K562 (cell line): Measurements from ENCODE around the gene PLXDC1. TPM values are rescaled to one million over a fixed set of nuclear protein-coding genes. Genes with fewer than 3 reads are reported as not detected.

Experiments used
- ATAC-seq: fragments of 200-7000 bp; cut with Tn5 transposase; 3 replicates; pipeline ENCODE4 v1.9.1; 2020; ENCODE audit warnings: moderate library complexity
- BruUV-seq: library from RNA; stranded (reverse); fragments of 400-500 nt; replicated peaks from 2 replicates; lab custom pipeline; 2021; lab: Mats Ljungman, UMichigan
- CTCF ChIA-PET: fragments of 300-600 bp; formaldehyde crosslinking; extraction: SDS; loops from one replicate; lab custom pipeline; 2021; ENCODE audit warnings: low intra/inter-chr PET ratio; lab: Yijun Ruan, JAX
- POLR2A ChIA-PET: fragments of 300-600, 350-650 bp; sonication (Branson Sonifier 250); formaldehyde crosslinking; extraction: SDS; loops from one replicate; lab custom pipeline; 2021; ENCODE audit warnings: antibody characterized with exemption, inconsistent platforms; lab: Yijun Ruan, JAX
- DNase-seq, 4 experiments: peaks; one replicate each; pipeline versions ENCODE4 v3.0.0 to v3.0.0-alpha.2; 2011 to 2018; ENCODE audit warnings: low spot score in 3 of 4, mixed read lengths in 3 of 4; ENCODE audit errors: extremely low read depth in 1 of 4
- FAIRE-seq: peaks from 2 replicates; lab custom pipeline; 2011; peaks lifted over from hg19 to GRCh38; lab: Jason Lieb, UNC
- H2AFZ ChIP-seq: 2 replicates; pipeline ENCODE4 v1.6.0; 2011; ENCODE audit warnings: low read depth, low read length, control low read depth, inconsistent platforms
- H3K27ac ChIP-seq: fragments of 200-600 bp; 3 replicates; pipeline ENCODE4 v1.8.0; 2011; ENCODE audit warnings: low read depth, mild to moderate bottlenecking, control low read depth, inconsistent platforms, low read length, moderate library complexity, mixed read lengths; ENCODE audit errors: extremely low read depth
- H3K27me3 ChIP-seq, 2 experiments: fragments of 300-600 bp in 1 of 2; 2 replicates in 1 of 2; 3 replicates in 1 of 2; pipeline versions ENCODE4 v1.6.0 to v1.8.0; 2011; ENCODE audit warnings: inconsistent platforms in 2 of 2, low read length in 2 of 2, mild to moderate bottlenecking in 1 of 2, mixed read lengths in 1 of 2, moderate library complexity in 1 of 2; ENCODE audit not compliant: control insufficient read depth in 2 of 2, insufficient read depth in 2 of 2
- H3K36me3 ChIP-seq: fragments of 300-600 bp; 3 replicates; pipeline ENCODE4 v1.8.0; 2011; ENCODE audit warnings: mild to moderate bottlenecking, low read length, inconsistent platforms; ENCODE audit not compliant: control insufficient read depth, insufficient read depth
- H3K4me1 ChIP-seq, 2 experiments: fragments of 200-600 bp in 1 of 2; replicated peaks in 1 of 2; 2 replicates in 1 of 2; 3 replicates in 1 of 2; pipeline versions ENCODE4 v1.5.1 to v1.8.0; 2011; ENCODE audit warnings: inconsistent platforms in 2 of 2, low read length in 2 of 2, mild to moderate bottlenecking in 1 of 2, mixed read lengths in 1 of 2, moderate library complexity in 1 of 2; ENCODE audit not compliant: control insufficient read depth in 2 of 2, insufficient read depth in 2 of 2
- H3K4me2 ChIP-seq: 2 replicates; pipeline ENCODE4 v1.6.1; 2011; ENCODE audit warnings: low read length, control low read depth, inconsistent platforms, mixed read lengths; ENCODE audit not compliant: insufficient read depth
- H3K4me3 ChIP-seq: fragments of 200-600 bp; sonication (generic), shearing (Covaris generic); 2 replicates; pipeline ENCODE4 v1.5.1; 2016; ENCODE audit warnings: control low read depth, inconsistent platforms
- H3K79me2 ChIP-seq: fragments of 200-600 bp; 3 replicates; pipeline ENCODE4 v1.8.0; 2011; ENCODE audit warnings: low read length, inconsistent platforms; ENCODE audit not compliant: control insufficient read depth, insufficient read depth
- H3K9ac ChIP-seq, 2 experiments: 2 replicates each; pipeline versions ENCODE4 v1.6.0 to v1.6.1; 2011; ENCODE audit warnings: low read depth in 2 of 2, low read length in 2 of 2, control low read depth in 1 of 2, inconsistent platforms in 1 of 2, mild to moderate bottlenecking in 1 of 2, mixed read lengths in 1 of 2; ENCODE audit not compliant: insufficient read depth in 1 of 2
- H3K9me1 ChIP-seq: one replicate; pipeline ENCODE4 v1.6.0; 2011; ENCODE audit warnings: inconsistent platforms, mild to moderate bottlenecking, low read length, moderate library complexity; ENCODE audit not compliant: control insufficient read depth, insufficient read depth
- H3K9me3 ChIP-seq: replicated peaks from 2 replicates; pipeline ENCODE4 v1.5.1; 2011; ENCODE audit warnings: low read depth, low read length, inconsistent platforms; ENCODE audit not compliant: control insufficient read depth, insufficient read depth
- H4K20me1 ChIP-seq: replicated peaks from 2 replicates; pipeline ENCODE4 v1.6.1; 2011; ENCODE audit warnings: low read length, inconsistent platforms, mixed read lengths; ENCODE audit not compliant: control insufficient read depth, insufficient read depth
- FOXP4 ChIP-seq: sonication (generic); formaldehyde crosslinking; IDR thresholded peaks from 2 replicates; pipeline ENCODE4 v1.8.0; 2022; ENCODE audit warnings: mild to moderate bottlenecking, missing genetic modification reagents, borderline replicate concordance
- MCM7 ChIP-seq, 2 experiments: fragments of 450-650 bp; IDR thresholded peaks; 2 replicates each; pipeline ENCODE4 v1.6.1; 2016 to 2018
- NR4A1 ChIP-seq, 2 experiments: fragments of 250-450 bp in 1 of 2; fragments of 450-650 bp in 1 of 2; sonication (Bioruptor Pico) in 1 of 2; IDR thresholded peaks; 2 replicates each; pipeline versions ENCODE4 v1.4.0 to v1.6.1; 2016 to 2020; ENCODE audit warnings: mild to moderate bottlenecking in 2 of 2, missing compliant biosample characterization in 1 of 2, missing genetic modification characterization in 1 of 2, moderate library complexity in 1 of 2
- PHF21A ChIP-seq: fragments of 450-650 bp; IDR thresholded peaks from 2 replicates; pipeline ENCODE4 v1.6.1; 2017; ENCODE audit warnings: low read depth, borderline replicate concordance
- RBM25 ChIP-seq: fragments of 200-400 bp; formaldehyde crosslinking; IDR thresholded peaks from 2 replicates; pipeline ENCODE4 v1.6.1; 2018; ENCODE audit warnings: low read length, low read depth, moderate library complexity; ENCODE audit not compliant: severe bottlenecking
- SP1 ChIP-seq: sonication (generic); formaldehyde crosslinking; IDR thresholded peaks from 2 replicates; pipeline ENCODE4 v1.8.1; 2022; ENCODE audit warnings: mild to moderate bottlenecking, missing genetic modification reagents
- TEAD4 ChIP-seq, 2 experiments: sonication (generic) in 1 of 2; formaldehyde crosslinking in 1 of 2; IDR thresholded peaks; 2 replicates each; pipeline versions ENCODE4 v1.6.1 to v1.8.0; 2012 to 2022; ENCODE audit warnings: borderline replicate concordance in 1 of 2, inconsistent platforms in 1 of 2, low read length in 1 of 2, mild to moderate bottlenecking in 1 of 2, missing genetic modification reagents in 1 of 2
- WHSC1 ChIP-seq: IDR thresholded peaks from one replicate; pipeline ENCODE4 v1.6.1; 2012; ENCODE audit warnings: low read length, control low read depth, inconsistent platforms
- ZBTB1 ChIP-seq: sonication (generic); formaldehyde crosslinking; IDR thresholded peaks from 2 replicates; pipeline ENCODE4 v1.8.1; 2023; ENCODE audit warnings: missing genetic modification reagents, low read depth, mild to moderate bottlenecking, borderline replicate concordance
- ZFPM2 ChIP-seq: fragments of 250-450 bp; sonication (Bioruptor Pico); IDR thresholded peaks from 2 replicates; pipeline ENCODE4 v1.5.1; 2022; ENCODE audit warnings: mild to moderate bottlenecking
- ZKSCAN1 ChIP-seq: fragments of 150-350 bp; IDR thresholded peaks from 2 replicates; pipeline ENCODE4 v1.6.1; 2016; ENCODE audit warnings: low read depth, low read length
- ZNF124 ChIP-seq: sonication (generic); formaldehyde crosslinking; IDR thresholded peaks from 2 replicates; pipeline ENCODE4 v1.8.1; 2022; ENCODE audit warnings: missing genetic modification reagents
- ZNF146 ChIP-seq: IDR thresholded peaks from one replicate; pipeline ENCODE4 v1.6.1; 2018; ENCODE audit warnings: missing compliant biosample characterization; ENCODE audit not compliant: unreplicated experiment
- WGBS: fragments of 100-300 bp; shearing (Covaris generic); methylation state at CpG from one replicate; pipeline ENCODE4 v1.1.6; 2016; ENCODE audit warnings: low coverage, mixed read lengths; ENCODE audit not compliant: insufficient coverage; ENCODE audit errors: missing lambda C conversion rate; 5-methylcytosine and 5-hydroxymethylcytosine counted together
- in situ Hi-C: fragments of 300-500 bp; cut with MboI; formaldehyde crosslinking; loops from 4 replicates; pipeline ENCODE4 v1.15.0; 2018; ENCODE audit warnings: inconsistent platforms, mixed read lengths
- intact Hi-C: fragments of 100-400 bp; cut with micrococcal nuclease; formaldehyde crosslinking; loops from 2 replicates; pipeline ENCODE4 v1.14.2; 2022
- polyA plus RNA-seq, 8 experiments: library from polyadenylated mRNA; depleted of rRNA in 4 of 8; stranded (reverse) in 5 of 8; unstranded in 3 of 8; fragments of >200 nt; fragmentation: Nextera tagmentation in 2 of 8; fragmentation: Illumina TruSeq in 1 of 8; extraction: Ambion mirVana in 2 of 8; extraction: Trizol in 1 of 8; gene quantifications; 2 replicates each; pipeline versions ENCODE4 v1.2.1 to v1.2.3, GENCODE V29; 2011 to 2014; ENCODE audit warnings: inconsistent platforms in 1 of 8, missing spikeins in 1 of 8
- total RNA-seq, 7 experiments: library from RNA; depleted of rRNA in 6 of 7; stranded (reverse); fragments of >200 nt in 6 of 7; fragmentation: Illumina TruSeq in 2 of 7; extraction: Trizol in 2 of 7; gene quantifications; 2 replicates each; pipeline versions ENCODE4 v1.2.1 to v1.2.3, GENCODE V29; 2011 to 2021; ENCODE audit warnings: low replicate concordance in 1 of 7

PLXDC1 gene
- total and polyA plus RNA-seq, 9 of the 15 experiments (the other 6 are each of a cell fraction or from before 2014, with no cell fraction given): not detected

GRCh38 chr17:39141294-39141693 is 10.1 kb downstream of the PLXDC1 start:
- Histone ChIP-seq H3K4me3 (no peak overlapping the region), H2AFZ (no peak overlapping the region), H3K4me2 (no peak overlapping the region), H3K27me3 (peaks cover 6 to 50% of the 10 kb centered on the region in 2 experiments; a peak in 3 of 5 replicates), H3K4me1 (peaks cover 0 to 8% of the 10 kb centered on the region in 2 experiments; a peak in 1 of 5 replicates), H3K9ac (no peak overlapping the region), H3K79me2 (no peaks in the 10 kb centered on the region), H4K20me1 (no peaks in the 10 kb centered on the region), H3K27ac (no peak overlapping the region), H3K36me3 (no peaks in the 10 kb centered on the region), H3K9me1 (no peaks in the 10 kb centered on the region), H3K9me3 (no peaks in the 10 kb centered on the region)
- 45% methylated on average over 5 of the region's 5 CpGs for WGBS
- TF ChIP-seq ZBTB1 (CRISPR knock-in tag) (no peak), MCM7 (IDR thresholded peaks at IDR 0.05) (no peak), NR4A1 (CRISPR knock-in tag; IDR thresholded peaks at IDR 0.05) (no peak), NR4A1 (tag; IDR thresholded peaks at IDR 0.05) (no peak), ZKSCAN1 (no peak), PHF21A (no peak), ZFPM2 (CRISPR knock-in tag) (no peak), RBM25 (peak; percentile 43), TEAD4 (IDR thresholded peaks at IDR 0.05; ENCODE audit: low read length) (no peak), TEAD4 (CRISPR knock-in tag; IDR thresholded peaks at IDR 0.05; ENCODE audit: borderline replicate concordance) (no peak), ZNF124 (CRISPR knock-in tag) (no peak), FOXP4 (CRISPR knock-in tag) (no peak), SP1 (no peak), ZNF146 (CRISPR knock-in tag) (peak; percentile 85), WHSC1 (no peak)
- FAIRE-seq (no peak), DNase-seq (no peak), ATAC-seq (no peak)
- ChIA-PET CTCF (no interaction called here), POLR2A (interaction anchor here (0.6 kb wide), 1 partner anchor 136 kb away, joined by 4 read pairs; no protein-coding TSS in a partner anchor)
- in situ Hi-C loops: no loop called here
- BruUV-seq: no TSS peak
- intact Hi-C loops: no loop called here
